22Rv1 (cell line): Measurements from ENCODE around the gene FAF1.
"Not testable (repeated sequence)": the region's sequence is repeated elsewhere in the genome, so short reads cannot be mapped to it uniquely, and the experiment has no call there.

Experiments used
- H3K27ac ChIP-seq: fragments of 450-650 bp; 2 replicates; pipeline ENCODE4 v1.5.1; 2017
- CTCF ChIP-seq: fragments of 450-650 bp; IDR thresholded peaks from 2 replicates; pipeline ENCODE4 v1.5.1; 2017; ENCODE audit warnings: mild to moderate bottlenecking
- ZFX ChIP-seq: fragments of 450-650 bp; IDR thresholded peaks from 2 replicates; pipeline ENCODE4 v1.6.1; 2017; ENCODE audit warnings: antibody characterized with exemption, borderline replicate concordance

Gene FAF1

GRCh38 chr1:50542362-50542761, 417.7 kb downstream of the FAF1 start:
- H3K27ac ChIP-seq: no peak overlapping the region
- TF ChIP-seq CTCF: no peak
- no peak for TF ChIP-seq ZFX

GRCh38 chr1:50538476-50538875, 421.6 kb downstream of the FAF1 start:
- TF ChIP-seq ZFX: no peak
- no peak for TF ChIP-seq CTCF
- H3K27ac ChIP-seq: no peak overlapping the region

GRCh38 chr1:50531601-50532000, 428.5 kb downstream of the FAF1 start:
- TF ChIP-seq CTCF: no peak
- TF ChIP-seq ZFX: no peak
- no peak overlapping the region for H3K27ac ChIP-seq

GRCh38 chr1:50531027-50531426, 429.0 kb downstream of the FAF1 start:
- H3K27ac ChIP-seq: no peak overlapping the region
- TF ChIP-seq CTCF (no peak), ZFX (no peak)

GRCh38 chr1:50529510-50529909, 430.6 kb downstream of the FAF1 start:
- no peak overlapping the region for H3K27ac ChIP-seq
- TF ChIP-seq ZFX: no peak
- no peak for TF ChIP-seq CTCF

- H3K27ac ChIP-seq: not testable (repeated sequence)
These were observed 432.1 kb downstream of the FAF1 start for GRCh38 chr1:50527987-50528320.

- no peak for TF ChIP-seq CTCF
- no peak for TF ChIP-seq ZFX
- no peak overlapping the region for H3K27ac ChIP-seq
These were observed 432.6 kb downstream of the FAF1 start for GRCh38 chr1:50527249-50527986.

GRCh38 chr1:50526431-50526830, 433.6 kb downstream of the FAF1 start:
- TF ChIP-seq CTCF: no peak
- no peak for TF ChIP-seq ZFX
- no peak overlapping the region for H3K27ac ChIP-seq
